H1 (cell line): Measurements from ENCODE around the gene ACMSD.

Experiments used
- CBX5 ChIP-seq: fragments of 300-800, 300-1000 bp; sonication (generic); IDR thresholded peaks from 2 replicates; pipeline ENCODE4 v1.7.1; 2016; ENCODE audit warnings: antibody characterized with exemption, low read length, low read depth
- CTCF ChIP-seq, 3 experiments: IDR thresholded peaks; 1 replicate in 2 of 3; 2 replicates in 1 of 3; pipeline versions ENCODE4 v1.5.1 to v1.6.1; 2011; ENCODE audit warnings: low read length in 3 of 3, mild to moderate bottlenecking in 3 of 3, inconsistent platforms in 2 of 3, low read depth in 1 of 3, moderate library complexity in 1 of 3; ENCODE audit not compliant: insufficient read depth in 1 of 3; ENCODE audit errors: control extremely low read depth in 1 of 3
- EZH2 ChIP-seq: fragments of 200-600 bp; sonication (generic); IDR thresholded peaks from 2 replicates; pipeline ENCODE4 v1.7.1; 2012; ENCODE audit warnings: low read depth, mild to moderate bottlenecking, moderate library complexity, low read length, inconsistent platforms; ENCODE audit not compliant: severe bottlenecking
- GTF2F1 ChIP-seq: IDR thresholded peaks from 2 replicates; pipeline ENCODE4 v1.6.1; 2012; ENCODE audit warnings: low read depth, low read length, improper control_type of control experiment, borderline replicate concordance
- KDM5A ChIP-seq: fragments of 200-600 bp; IDR thresholded peaks from 2 replicates; pipeline ENCODE4 v1.7.1; 2012; ENCODE audit warnings: mild to moderate bottlenecking, low read length, inconsistent platforms, mixed read lengths
- MAX ChIP-seq: IDR thresholded peaks from 2 replicates; pipeline ENCODE4 v1.6.1; 2012; ENCODE audit warnings: inconsistent platforms
- POLR2AphosphoS5 ChIP-seq: IDR thresholded peaks from 2 replicates; pipeline ENCODE4 v1.6.1; 2011; ENCODE audit warnings: low read depth, low read length
- RAD21 ChIP-seq, 2 experiments: IDR thresholded peaks in 1 of 2; conservative IDR thresholded peaks in 1 of 2; 2 replicates each; pipeline ENCODE4 v1.6.1; 2011; ENCODE audit warnings: low read depth in 2 of 2, low read length in 2 of 2, improper control_type of control experiment in 1 of 2, inconsistent platforms in 1 of 2, mild to moderate bottlenecking in 1 of 2, moderate library complexity in 1 of 2
- RFX5 ChIP-seq: IDR thresholded peaks from 2 replicates; pipeline ENCODE4 v1.6.1; 2011; ENCODE audit warnings: low read depth, low read length, improper control_type of control experiment, borderline replicate concordance
- RXRA ChIP-seq: IDR thresholded peaks from 2 replicates; pipeline ENCODE4 v1.6.1; 2011; ENCODE audit warnings: low read depth, mild to moderate bottlenecking, low read length, moderate library complexity; ENCODE audit not compliant: insufficient read depth
- SIRT6 ChIP-seq: IDR thresholded peaks from one replicate; pipeline ENCODE4 v1.7.1; 2012; ENCODE audit warnings: low read length, inconsistent platforms
- SRF ChIP-seq: IDR thresholded peaks from 2 replicates; pipeline ENCODE4 v1.6.1; 2011; ENCODE audit warnings: mild to moderate bottlenecking, low read depth, low read length, moderate library complexity

- TF ChIP-seq SIRT6 (no peak), CTCF (IDR thresholded peaks at IDR 0.05; ENCODE audit: control extremely low read depth in 1 of 3, insufficient read depth in 1 of 3, low read depth in 1 of 3, low read length in 3 of 3) (no peak), KDM5A (no peak), CBX5 (no peak), RXRA (no peak), MAX (no peak), RFX5 (no peak), POLR2AphosphoS5 (no peak), EZH2 (no peak), SRF (no peak), GTF2F1 (no peak), RAD21 (IDR thresholded peaks at IDR 0.05 in 1 of 2, conservative IDR thresholded peaks at IDR 0.05 in 1 of 2; ENCODE audit: low read depth in 2 of 2, low read length in 2 of 2) (no peak)
These were observed 45.3 kb downstream of the ACMSD start for GRCh38 chr2:134883552-134884293.
